ENCODE results near the gene RAPSN.

- no peak for TF ChIP-seq TAF1 (IDR thresholded peaks at IDR 0.05; ENCODE audit: low read depth, low read length)
- TF ChIP-seq POLR2A (IDR thresholded peaks at IDR 0.05; ENCODE audit: low read depth, low read length) = no peak; the same call in 1 of the 2 replicates
- TF ChIP-seq POLR2AphosphoS5 (IDR thresholded peaks at IDR 0.05; ENCODE audit: low read depth, low read length) = no peak; the same call in 1 of the 2 replicates
- TF ChIP-seq PAX5 (IDR thresholded peaks at IDR 0.05; ENCODE audit: insufficient read depth, low read length, severe bottlenecking) = no peak
- no peak for TF ChIP-seq SPI1 (IDR thresholded peaks at IDR 0.05; ENCODE audit: low read depth, low read length)
Measured at GRCh38 chr11:47415949-47416472, 32.9 kb downstream of the RAPSN start.

Data from GM12891 (cell line).